GM12875 (cell line): Measurements from ENCODE around the gene CHST1.

Source experiments
- H3K4me3 ChIP-seq: one replicate; pipeline ENCODE4 v1.5.1; 2011; ENCODE audit warnings: low read depth, low read length, control low read depth
- TF ChIP-seq, protein P1 (sequence below): IDR thresholded peaks from 2 replicates; pipeline ENCODE4 v1.5.1; 2011; ENCODE audit warnings: low read depth, mild to moderate bottlenecking, control low read depth, inconsistent platforms, low read length, moderate library complexity, borderline replicate concordance; ENCODE audit not compliant: insufficient read depth

CHST1 gene

DNA sequence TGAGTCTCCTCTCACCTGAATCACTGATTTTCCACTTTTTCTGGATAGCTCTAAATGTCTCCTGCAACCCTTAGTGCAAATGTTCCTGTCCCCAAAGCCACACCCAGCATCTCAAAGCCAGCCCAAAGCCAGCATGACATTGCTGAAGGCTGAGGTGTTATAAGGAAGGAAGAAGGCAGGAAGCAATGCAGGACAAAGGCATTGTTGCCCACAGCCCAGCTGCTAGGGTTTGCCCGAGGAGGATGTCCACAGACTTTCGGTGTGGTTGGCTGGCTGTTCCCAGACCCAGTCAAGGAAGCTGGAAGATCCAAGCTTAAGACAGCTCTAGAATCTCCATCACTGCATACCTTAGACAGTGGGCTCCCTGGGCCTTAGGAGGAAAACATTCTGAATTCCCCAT, 23.5 kb downstream of the CHST1 start:
- H3K4me3 ChIP-seq: no peak overlapping the region
- TF ChIP-seq, protein P1, sequence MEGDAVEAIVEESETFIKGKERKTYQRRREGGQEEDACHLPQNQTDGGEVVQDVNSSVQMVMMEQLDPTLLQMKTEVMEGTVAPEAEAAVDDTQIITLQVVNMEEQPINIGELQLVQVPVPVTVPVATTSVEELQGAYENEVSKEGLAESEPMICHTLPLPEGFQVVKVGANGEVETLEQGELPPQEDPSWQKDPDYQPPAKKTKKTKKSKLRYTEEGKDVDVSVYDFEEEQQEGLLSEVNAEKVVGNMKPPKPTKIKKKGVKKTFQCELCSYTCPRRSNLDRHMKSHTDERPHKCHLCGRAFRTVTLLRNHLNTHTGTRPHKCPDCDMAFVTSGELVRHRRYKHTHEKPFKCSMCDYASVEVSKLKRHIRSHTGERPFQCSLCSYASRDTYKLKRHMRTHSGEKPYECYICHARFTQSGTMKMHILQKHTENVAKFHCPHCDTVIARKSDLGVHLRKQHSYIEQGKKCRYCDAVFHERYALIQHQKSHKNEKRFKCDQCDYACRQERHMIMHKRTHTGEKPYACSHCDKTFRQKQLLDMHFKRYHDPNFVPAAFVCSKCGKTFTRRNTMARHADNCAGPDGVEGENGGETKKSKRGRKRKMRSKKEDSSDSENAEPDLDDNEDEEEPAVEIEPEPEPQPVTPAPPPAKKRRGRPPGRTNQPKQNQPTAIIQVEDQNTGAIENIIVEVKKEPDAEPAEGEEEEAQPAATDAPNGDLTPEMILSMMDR: no peak

DNA sequence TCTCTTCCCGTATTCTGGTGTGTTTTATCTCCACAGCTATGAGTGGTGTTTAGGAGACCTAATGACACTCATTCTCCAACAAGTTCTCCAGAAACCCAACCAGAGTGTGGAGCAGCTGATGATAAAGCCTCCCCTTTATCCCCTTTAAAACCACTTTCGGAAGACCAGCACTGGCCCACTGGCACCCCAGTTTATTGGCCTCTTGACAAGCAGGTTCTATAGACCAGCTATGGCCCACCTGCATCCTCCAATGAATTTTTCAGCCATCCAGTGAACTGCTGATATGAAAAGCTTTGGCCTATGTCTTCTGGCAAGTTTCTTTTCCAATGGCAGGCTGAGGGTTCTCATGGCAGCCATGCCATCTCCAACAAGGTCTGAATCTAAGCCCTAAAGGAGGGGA, 27.4 kb downstream of the CHST1 start:
- TF ChIP-seq, protein P1: no peak
- no peak overlapping the region for H3K4me3 ChIP-seq

DNA sequence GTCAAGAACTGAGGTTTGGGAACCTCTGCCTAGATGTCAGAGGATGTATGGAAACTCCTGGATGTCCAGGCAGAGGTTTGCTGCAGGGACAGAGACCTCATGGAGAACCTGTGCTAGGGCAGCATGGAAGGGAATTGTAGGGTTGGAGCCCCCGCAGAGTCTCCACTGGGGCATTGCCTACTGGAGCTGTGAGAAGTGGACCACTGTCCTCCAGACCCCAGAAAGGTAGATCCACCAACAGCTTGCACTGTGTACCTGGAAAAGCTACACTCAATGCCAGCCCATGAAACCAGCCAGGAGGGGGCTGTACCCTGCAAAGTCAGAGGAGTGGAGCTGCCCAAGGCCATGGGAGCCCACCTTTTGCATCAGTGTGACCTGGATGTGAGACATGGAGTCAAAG, 29.5 kb downstream of the CHST1 start:
- TF ChIP-seq, protein P1: no peak
- H3K4me3 ChIP-seq: no peak overlapping the region

DNA sequence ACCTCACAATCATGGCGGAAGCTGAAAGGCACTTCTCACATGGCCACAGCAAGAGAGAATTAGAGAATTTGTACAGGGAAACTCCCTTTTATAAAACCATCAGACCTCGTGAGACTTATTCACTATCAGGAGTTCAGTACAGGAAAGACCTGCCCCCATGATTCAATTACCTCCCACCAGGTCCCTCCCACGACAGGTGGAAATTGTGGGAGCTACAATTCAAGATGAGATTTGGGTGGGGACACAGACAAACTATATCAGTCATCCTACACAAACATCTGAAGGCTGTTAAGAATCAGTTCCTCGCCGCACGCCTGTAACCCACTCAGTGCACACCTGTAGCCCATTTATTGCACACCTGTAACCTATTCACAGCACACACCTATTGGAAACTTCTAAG, 39.8 kb downstream of the CHST1 start:
- H3K4me3 ChIP-seq: no peak overlapping the region
- TF ChIP-seq, protein P1: no peak

DNA sequence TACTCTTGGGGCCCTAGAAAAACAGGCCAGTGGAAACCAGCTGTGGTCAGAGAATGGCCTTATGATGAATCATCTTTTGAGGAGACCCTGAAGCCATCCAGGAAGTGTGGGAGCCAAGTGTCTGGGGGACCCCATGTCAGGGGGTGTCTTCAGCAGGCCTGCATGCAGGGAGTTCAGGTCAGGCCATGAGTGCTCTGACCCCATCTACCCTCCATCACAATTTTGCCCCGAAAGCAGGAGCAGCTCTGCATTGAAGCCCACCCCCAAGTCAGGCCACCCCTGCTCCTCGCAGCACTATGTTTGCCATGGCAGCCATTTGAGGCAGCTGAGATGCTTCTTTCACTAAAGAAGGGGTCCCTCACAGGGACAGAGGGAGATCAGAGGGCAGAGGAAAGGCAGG, 41.3 kb downstream of the CHST1 start:
- TF ChIP-seq, protein P1: no peak

DNA sequence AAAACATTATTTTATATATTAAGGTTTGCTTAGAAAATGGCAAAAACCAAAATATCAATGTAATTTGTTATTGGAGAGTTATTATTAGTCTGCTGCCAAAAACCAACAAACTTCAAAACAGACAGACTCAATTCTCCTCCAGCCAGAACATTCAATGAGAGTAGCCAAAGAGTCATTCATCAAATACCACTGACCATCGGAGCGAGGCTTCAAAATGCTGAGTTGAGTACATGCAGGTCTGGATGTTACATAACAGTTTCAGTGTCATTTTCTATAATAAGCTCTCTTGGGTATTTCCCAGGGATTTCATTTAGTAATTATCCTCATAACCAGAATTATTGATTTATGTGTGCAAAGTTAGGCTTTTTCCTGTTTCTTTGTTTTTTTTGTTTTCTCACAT, 42.6 kb downstream of the CHST1 start:
- TF ChIP-seq, protein P1: no peak
- no peak overlapping the region for H3K4me3 ChIP-seq

More for the DNA sequence above, 41.3 kb downstream of the CHST1 start:
- no peak overlapping the region for H3K4me3 ChIP-seq

DNA sequence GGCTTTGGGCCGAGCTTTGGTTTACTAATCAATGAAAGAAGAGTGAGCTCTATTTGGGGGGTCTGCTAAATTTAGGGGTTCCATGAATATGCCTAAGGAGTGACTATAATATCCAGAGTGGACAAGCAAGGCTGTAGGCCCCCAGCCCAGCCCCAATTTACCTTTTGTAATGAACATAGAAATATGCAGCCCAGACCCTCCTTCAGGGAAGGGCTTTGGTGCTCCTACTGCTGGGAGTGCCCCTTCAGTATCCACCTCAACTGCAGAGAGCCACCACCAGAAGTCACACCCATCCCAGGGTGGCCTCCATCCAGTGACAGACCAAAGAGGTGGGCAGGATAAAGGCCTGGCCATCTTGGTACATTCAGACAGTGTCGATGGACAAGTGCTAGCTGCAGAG, 43.1 kb downstream of the CHST1 start:
- TF ChIP-seq, protein P1: no peak

More for the DNA sequence above, 43.1 kb downstream of the CHST1 start:
- H3K4me3 ChIP-seq: no peak overlapping the region
